Measurements from ENCODE around the gene GRIN3B. TPM values are rescaled to one million over a fixed set of nuclear protein-coding genes. Genes with fewer than 3 reads are reported as not detected.

GRIN3B gene
- polyA plus RNA-seq, 1 donor = 0.22 TPM

DNA sequence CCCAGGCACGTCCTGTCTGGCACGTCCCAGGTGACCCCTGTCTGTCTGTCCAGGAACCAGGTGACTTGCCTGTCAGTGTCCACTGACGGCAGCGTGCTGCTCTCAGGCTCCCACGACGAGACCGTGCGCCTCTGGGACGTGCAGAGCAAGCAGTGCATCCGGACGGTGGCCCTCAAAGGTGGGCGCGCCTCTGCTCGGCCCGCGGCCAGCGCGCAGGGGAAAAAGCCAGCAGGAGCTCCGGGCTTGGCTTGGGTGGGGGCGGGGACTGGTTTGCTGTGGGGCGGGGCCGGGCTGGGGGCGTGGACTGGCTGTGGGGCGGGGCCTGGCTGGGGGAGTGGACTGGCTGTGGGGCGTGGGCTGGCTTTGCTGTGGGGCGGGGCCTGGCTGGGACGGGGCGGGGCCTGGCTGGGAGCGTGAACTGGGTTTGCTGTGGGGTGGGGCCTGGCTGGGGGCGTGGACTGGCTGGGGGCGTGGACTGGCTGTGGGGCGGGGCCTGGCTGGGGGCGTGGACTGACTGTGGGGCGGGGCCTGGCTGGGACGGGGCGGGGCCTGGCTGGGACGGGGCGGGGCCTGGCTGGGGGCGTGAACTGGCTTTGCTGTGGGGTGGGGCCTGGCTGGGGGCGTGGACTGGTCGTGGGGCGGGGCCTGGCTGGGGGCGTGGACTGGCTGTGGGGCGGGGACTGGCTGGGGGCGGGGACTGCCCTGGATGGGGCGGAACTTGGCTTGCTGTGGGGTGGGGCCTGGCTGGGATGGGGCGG lies 8.9 kb upstream of the GRIN3B start:
- no peak overlapping the region for H3K27ac ChIP-seq (ENCODE audit: low read length)
- no peak for DNase-seq
- WGBS (ENCODE audit: insufficient coverage, low lambda C conversion rate) = no CpG with 5 or more reads among the region's 47 CpGs
- peaks cover 50% of the 10 kb centered on the region for H3K36me3 ChIP-seq (ENCODE audit: control insufficient read depth, insufficient read depth, low read length)
- peaks cover 6% of the 10 kb centered on the region for H3K4me1 ChIP-seq (ENCODE audit: control insufficient read depth, insufficient read depth, low read length)
- H3K9me3 ChIP-seq (ENCODE audit: control insufficient read depth, low read depth, low read length) = peaks cover 25% of the 10 kb centered on the region
- peaks cover 14% of the 10 kb centered on the region for H3K27me3 ChIP-seq (ENCODE audit: control insufficient read depth, insufficient read depth, low read length)
- H3K4me3 ChIP-seq (ENCODE audit: low read length) = no peak overlapping the region

- H3K27ac ChIP-seq (ENCODE audit: low read length) = no peak overlapping the region
- no CpG with 5 or more reads among the region's 42 CpGs for WGBS (ENCODE audit: insufficient coverage, low lambda C conversion rate)
- peaks cover 25% of the 10 kb centered on the region for H3K9me3 ChIP-seq (ENCODE audit: control insufficient read depth, low read depth, low read length)
- no peak overlapping the region for H3K4me3 ChIP-seq (ENCODE audit: low read length)
- H3K27me3 ChIP-seq (ENCODE audit: control insufficient read depth, insufficient read depth, low read length) = peaks cover 21% of the 10 kb centered on the region
- DNase-seq = no peak
- peaks cover 45% of the 10 kb centered on the region for H3K36me3 ChIP-seq (ENCODE audit: control insufficient read depth, insufficient read depth, low read length)
- peaks cover 9% of the 10 kb centered on the region for H3K4me1 ChIP-seq (ENCODE audit: control insufficient read depth, insufficient read depth, low read length)
These were observed 8.1 kb upstream of the GRIN3B start for GRCh38 chr19:991932-992669.

GRCh38 chr19:992670-993055 lies 7.6 kb upstream of the GRIN3B start:
- WGBS (ENCODE audit: insufficient coverage, low lambda C conversion rate) = no CpG with 5 or more reads among the region's 13 CpGs
- H3K27ac ChIP-seq (ENCODE audit: low read length) = no peak overlapping the region

DNA sequence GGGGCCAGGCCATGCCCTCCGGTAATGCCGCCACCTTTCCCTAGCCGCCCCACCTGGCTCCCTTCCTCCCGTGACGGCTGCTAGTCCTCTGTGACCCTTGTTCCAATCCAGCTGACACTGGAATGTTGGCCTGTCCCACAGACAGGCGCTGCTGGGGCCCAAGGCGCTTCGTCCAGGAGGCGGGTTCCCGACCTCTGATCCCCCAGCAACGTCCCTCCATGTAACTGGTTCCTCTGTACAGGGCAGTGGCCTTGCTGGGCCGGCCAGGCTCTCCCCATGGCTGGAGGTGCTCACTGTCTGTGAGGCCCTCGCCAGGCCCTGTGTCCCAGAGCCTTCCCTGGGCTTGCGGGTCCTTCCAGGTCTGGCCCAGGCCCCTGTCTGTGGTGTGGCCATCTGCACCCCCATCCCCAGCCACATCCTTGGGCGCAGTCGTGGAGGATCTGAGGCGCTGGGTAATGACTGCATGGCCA lies 6.8 kb upstream of the GRIN3B start:
- peaks cover 37% of the 10 kb centered on the region for H3K36me3 ChIP-seq (ENCODE audit: control insufficient read depth, insufficient read depth, low read length)
- no peak for DNase-seq
- WGBS (ENCODE audit: insufficient coverage, low lambda C conversion rate) = no CpG with 5 or more reads among the region's 17 CpGs

More at GRCh38 chr19:992670-993055, 7.6 kb upstream of the GRIN3B start:
- H3K4me1 ChIP-seq (ENCODE audit: control insufficient read depth, insufficient read depth, low read length) = peaks cover 9% of the 10 kb centered on the region
- H3K9me3 ChIP-seq (ENCODE audit: control insufficient read depth, low read depth, low read length) = peaks cover 27% of the 10 kb centered on the region
- peaks cover 42% of the 10 kb centered on the region for H3K36me3 ChIP-seq (ENCODE audit: control insufficient read depth, insufficient read depth, low read length)
- H3K27me3 ChIP-seq (ENCODE audit: control insufficient read depth, insufficient read depth, low read length) = peaks cover 27% of the 10 kb centered on the region
- no peak for DNase-seq
- H3K4me3 ChIP-seq (ENCODE audit: low read length) = no peak overlapping the region

DNA sequence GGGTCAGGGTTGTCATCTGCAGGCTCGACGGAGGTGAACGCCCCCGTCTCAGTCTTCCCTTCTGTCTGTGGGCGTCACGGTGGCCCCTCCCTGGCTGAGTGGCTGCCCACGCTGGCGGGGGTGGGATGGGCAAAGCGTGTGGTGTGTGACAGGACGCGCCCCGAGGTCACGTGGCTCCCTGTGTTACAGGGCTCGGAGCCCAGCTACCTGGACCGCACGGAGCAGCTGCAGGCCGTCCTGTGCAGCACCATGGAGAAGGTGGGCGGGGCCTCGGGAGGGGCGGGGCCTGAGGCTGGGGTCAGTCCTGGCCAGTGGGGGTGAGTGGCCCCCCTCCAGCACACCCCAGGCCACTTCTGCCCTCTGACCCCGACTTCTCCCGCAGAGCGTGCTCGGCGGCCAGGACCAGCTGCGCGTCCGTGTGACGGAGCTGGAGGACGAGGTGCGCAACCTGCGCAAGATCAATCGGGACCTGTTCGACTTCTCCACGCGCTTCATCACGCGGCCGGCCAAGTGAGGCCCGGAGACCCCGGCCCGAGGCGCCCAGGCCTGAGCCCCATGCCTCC lies 6.3 kb upstream of the GRIN3B start:
- H3K36me3 ChIP-seq (ENCODE audit: control insufficient read depth, insufficient read depth, low read length) = peaks cover 34% of the 10 kb centered on the region
- H3K4me3 ChIP-seq (ENCODE audit: low read length) = no peak overlapping the region
- no peak overlapping the region for H3K27ac ChIP-seq (ENCODE audit: low read length)
- peaks cover 27% of the 10 kb centered on the region for H3K9me3 ChIP-seq (ENCODE audit: control insufficient read depth, low read depth, low read length)
- no CpG with 5 or more reads among the region's 43 CpGs for WGBS (ENCODE audit: insufficient coverage, low lambda C conversion rate)
- peaks cover 9% of the 10 kb centered on the region for H3K4me1 ChIP-seq (ENCODE audit: control insufficient read depth, insufficient read depth, low read length)
- peaks cover 39% of the 10 kb centered on the region for H3K27me3 ChIP-seq (ENCODE audit: control insufficient read depth, insufficient read depth, low read length)
- DNase-seq = no peak

More for the DNA sequence above, 6.8 kb upstream of the GRIN3B start:
- Histone ChIP-seq H3K27ac (ENCODE audit: low read length) (no peak overlapping the region), H3K4me3 (ENCODE audit: low read length) (no peak overlapping the region), H3K4me1 (ENCODE audit: control insufficient read depth, insufficient read depth, low read length) (peaks cover 9% of the 10 kb centered on the region), H3K9me3 (ENCODE audit: control insufficient read depth, low read depth, low read length) (peaks cover 27% of the 10 kb centered on the region), H3K27me3 (ENCODE audit: control insufficient read depth, insufficient read depth, low read length) (peaks cover 34% of the 10 kb centered on the region)

DNA sequence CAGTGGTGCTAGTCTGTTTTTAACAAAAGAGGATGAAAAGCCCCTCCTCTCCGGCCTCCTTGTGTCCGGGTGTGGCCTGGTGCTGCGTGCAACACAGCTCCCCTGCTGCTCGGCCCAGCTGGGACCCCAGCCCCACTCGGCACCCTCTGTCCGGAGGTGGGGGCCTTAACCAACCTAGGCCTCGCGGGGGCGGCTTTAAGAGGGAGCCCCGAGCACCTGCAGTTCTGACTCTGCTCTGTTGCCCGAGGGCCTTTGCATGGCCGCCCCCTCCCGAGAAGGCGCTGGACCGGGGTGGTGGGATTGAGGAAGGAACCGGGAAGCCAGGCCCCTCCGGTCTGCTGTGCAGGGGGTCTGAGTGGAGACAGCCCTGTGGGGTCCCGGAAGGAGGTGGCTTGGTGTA lies 5.7 kb upstream of the GRIN3B start:
- peaks cover 32% of the 10 kb centered on the region for H3K36me3 ChIP-seq (ENCODE audit: control insufficient read depth, insufficient read depth, low read length)
- no peak overlapping the region for H3K4me3 ChIP-seq (ENCODE audit: low read length)
- no peak overlapping the region for H3K27ac ChIP-seq (ENCODE audit: low read length)

DNA sequence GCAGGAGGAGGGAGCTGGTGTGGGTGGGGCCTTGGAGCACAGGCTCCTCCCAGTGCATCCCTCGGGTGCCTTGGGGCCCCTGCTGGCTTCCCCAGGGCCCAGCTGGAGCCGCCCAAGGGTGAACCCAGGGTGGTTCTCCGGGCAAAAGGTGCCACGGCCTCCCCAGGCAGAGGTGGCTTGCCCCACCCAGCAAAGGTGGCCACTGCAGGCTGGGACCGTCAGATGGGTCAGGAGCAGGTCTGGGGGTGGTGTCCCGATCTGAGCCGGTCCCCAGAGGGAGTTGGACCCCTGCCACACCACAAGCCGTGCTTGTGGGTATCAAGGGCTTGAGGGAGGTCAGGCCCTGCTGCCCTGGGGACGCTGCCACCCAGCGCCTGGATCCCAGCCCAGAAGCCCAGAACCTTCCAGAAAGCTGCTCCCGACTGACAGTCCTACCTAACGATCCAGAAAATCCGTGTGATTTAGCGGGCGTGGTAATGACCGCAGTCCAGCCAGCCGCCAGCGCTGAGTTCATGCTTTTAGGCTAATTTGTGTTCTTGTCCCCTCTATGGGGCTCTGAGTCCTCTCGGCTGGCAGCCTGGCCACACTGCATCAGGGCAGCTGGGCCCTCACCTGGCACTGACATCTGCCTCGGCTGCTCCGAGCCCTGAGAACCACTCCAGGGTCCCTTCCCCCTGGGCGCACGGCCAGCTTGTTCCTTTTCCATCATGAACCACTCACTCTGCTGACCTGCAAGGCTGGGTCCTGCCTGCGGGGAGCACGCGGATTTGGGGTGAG lies 5.0 kb upstream of the GRIN3B start:
- Histone ChIP-seq H3K36me3 (ENCODE audit: control insufficient read depth, insufficient read depth, low read length) (peaks cover 26% of the 10 kb centered on the region), H3K9me3 (ENCODE audit: control insufficient read depth, low read depth, low read length) (peaks cover 27% of the 10 kb centered on the region), H3K27me3 (ENCODE audit: control insufficient read depth, insufficient read depth, low read length) (peaks cover 52% of the 10 kb centered on the region), H3K4me1 (ENCODE audit: control insufficient read depth, insufficient read depth, low read length) (peaks cover 9% of the 10 kb centered on the region), H3K27ac (ENCODE audit: low read length) (no peak overlapping the region), H3K4me3 (ENCODE audit: low read length) (no peak overlapping the region)
- no CpG with 5 or more reads among the region's 26 CpGs for WGBS (ENCODE audit: insufficient coverage, low lambda C conversion rate)
- no peak for DNase-seq

More for the DNA sequence above, 5.7 kb upstream of the GRIN3B start:
- Histone ChIP-seq H3K4me1 (ENCODE audit: control insufficient read depth, insufficient read depth, low read length) (peaks cover 9% of the 10 kb centered on the region), H3K9me3 (ENCODE audit: control insufficient read depth, low read depth, low read length) (peaks cover 27% of the 10 kb centered on the region), H3K27me3 (ENCODE audit: control insufficient read depth, insufficient read depth, low read length) (peaks cover 46% of the 10 kb centered on the region)
- no peak for DNase-seq
- WGBS (ENCODE audit: insufficient coverage, low lambda C conversion rate) = no CpG with 5 or more reads among the region's 18 CpGs

DNA sequence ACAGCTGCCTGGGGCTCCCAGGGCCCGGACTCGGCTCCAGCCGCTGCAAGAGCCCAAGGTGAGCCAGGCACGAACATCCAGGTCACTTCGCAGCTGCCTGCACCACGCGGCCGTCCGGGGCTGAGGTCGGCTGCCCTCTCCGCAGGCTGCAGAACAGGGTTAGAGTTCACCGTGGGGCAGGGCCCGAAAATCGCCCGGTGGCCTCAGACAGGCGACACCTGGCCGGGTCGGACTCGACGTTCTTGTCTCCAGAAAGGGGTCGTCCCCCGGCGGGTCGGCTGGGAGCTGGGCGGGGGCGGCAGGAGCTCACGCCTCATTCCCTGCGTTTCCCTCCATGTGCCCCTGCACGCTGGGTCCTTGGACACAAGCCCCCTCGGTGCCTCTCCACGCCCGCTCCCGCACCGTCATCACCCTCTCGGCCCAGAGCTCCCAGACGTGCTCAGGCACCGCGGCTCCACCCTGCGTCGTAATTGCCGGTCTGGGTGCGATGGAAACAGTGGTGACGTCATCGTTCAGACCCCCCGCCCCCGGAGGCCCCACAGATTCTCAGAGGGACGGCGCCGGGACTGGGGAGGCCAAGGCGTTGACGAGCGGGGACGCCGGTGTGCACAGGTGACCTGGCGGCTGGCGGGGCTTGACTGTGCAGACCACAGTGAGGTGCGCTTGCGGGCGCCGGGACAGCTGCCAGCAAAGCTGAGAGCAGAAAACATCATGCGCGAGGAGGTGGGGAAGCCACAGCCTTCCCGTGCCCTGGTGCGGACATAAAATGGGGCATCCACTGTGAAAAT lies 4.0 kb upstream of the GRIN3B start:
- no peak overlapping the region for H3K4me3 ChIP-seq (ENCODE audit: low read length)
- DNase-seq = peak; percentile 61 to 73

GRCh38 chr19:998064-998463 lies 2.2 kb upstream of the GRIN3B start:
- Histone ChIP-seq H3K36me3 (ENCODE audit: control insufficient read depth, insufficient read depth, low read length) (peaks cover 10% of the 10 kb centered on the region), H3K27me3 (ENCODE audit: control insufficient read depth, insufficient read depth, low read length) (peaks cover 71% of the 10 kb centered on the region), H3K4me3 (ENCODE audit: low read length) (no peak overlapping the region), H3K9me3 (ENCODE audit: control insufficient read depth, low read depth, low read length) (peaks cover 12% of the 10 kb centered on the region), H3K27ac (ENCODE audit: low read length) (no peak overlapping the region), H3K4me1 (ENCODE audit: control insufficient read depth, insufficient read depth, low read length) (peaks cover 20% of the 10 kb centered on the region)
- no peak for DNase-seq
- no CpG with 5 or more reads among the region's 6 CpGs for WGBS (ENCODE audit: insufficient coverage, low lambda C conversion rate)

More for the DNA sequence above, 4.0 kb upstream of the GRIN3B start:
- Histone ChIP-seq H3K27ac (ENCODE audit: low read length) (no peak overlapping the region), H3K36me3 (ENCODE audit: control insufficient read depth, insufficient read depth, low read length) (peaks cover 16% of the 10 kb centered on the region), H3K27me3 (ENCODE audit: control insufficient read depth, insufficient read depth, low read length) (peaks cover 58% of the 10 kb centered on the region), H3K9me3 (ENCODE audit: control insufficient read depth, low read depth, low read length) (peaks cover 22% of the 10 kb centered on the region), H3K4me1 (ENCODE audit: control insufficient read depth, insufficient read depth, low read length) (peaks cover 14% of the 10 kb centered on the region)
- no CpG with 5 or more reads among the region's 64 CpGs for WGBS (ENCODE audit: insufficient coverage, low lambda C conversion rate)

All from large intestine (tissue), 3 donors.